NB4 (cell line): ENCODE data around the gene ACSL3.

ENCODE experiments used
- CTCF ChIP-seq: IDR thresholded peaks from one replicate; pipeline ENCODE4 v1.5.1; 2012; ENCODE audit warnings: low read depth, low read length
- MAX ChIP-seq: IDR thresholded peaks from 2 replicates; pipeline ENCODE4 v1.6.1; 2011; ENCODE audit warnings: low read depth, low read length
- POLR2A ChIP-seq: IDR thresholded peaks from 2 replicates; pipeline ENCODE4 v1.6.1; 2011; ENCODE audit warnings: mild to moderate bottlenecking; ENCODE audit not compliant: insufficient read length; ENCODE audit errors: extremely low read depth

DNA sequence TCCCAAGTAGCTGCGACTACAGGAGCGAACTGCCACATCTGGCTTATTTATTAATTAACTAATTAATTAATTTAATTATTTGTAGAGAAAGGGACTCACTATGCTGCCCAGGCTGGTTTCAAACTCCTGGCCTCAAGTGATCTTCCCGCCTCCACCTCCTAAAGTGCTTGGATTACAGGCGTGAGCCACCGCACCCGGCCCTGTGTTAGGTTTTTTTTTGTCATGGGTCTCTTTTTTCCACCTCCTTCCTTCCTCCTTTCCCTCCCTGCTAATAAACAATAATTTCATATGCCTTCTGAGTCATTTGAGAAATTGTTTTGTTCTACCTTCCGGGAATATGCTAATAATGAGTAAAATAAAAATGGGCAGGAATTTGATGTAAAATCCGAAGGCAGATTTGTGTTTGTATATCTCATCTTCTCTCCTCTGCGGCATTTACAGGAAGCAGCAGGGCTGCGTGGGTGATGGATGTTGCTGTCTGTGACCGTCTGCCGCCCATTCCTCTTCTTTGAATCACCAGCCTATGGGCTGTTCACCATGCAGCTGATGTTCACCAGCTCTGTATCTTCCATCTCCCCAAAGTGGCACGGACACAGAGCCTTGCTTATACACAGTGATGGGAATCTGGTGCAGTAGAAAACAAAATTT lies 89.9 kb downstream of the ACSL3 start:
- TF ChIP-seq CTCF (no peak), POLR2A (no peak), MAX (no peak)
